Uterus (tissue), 2 donors: ENCODE data around the gene EPHB2.

Experiments used
- CTCF ChIP-seq, 4 experiments: fragments of 200-600 bp in 2 of 4; fragments of 450-650 bp in 2 of 4; sonication (generic) in 2 of 4; IDR thresholded peaks; one replicate each; pipeline ENCODE4 v1.5.1; 2016 to 2019; ENCODE audit warnings: antibody characterized with exemption in 4 of 4, mild to moderate bottlenecking in 2 of 4, moderate library complexity in 1 of 4
- POLR2A ChIP-seq, 2 donors: fragments of 450-650 bp; IDR thresholded peaks; one replicate each; pipeline ENCODE4 v1.6.1; 2016; ENCODE audit warnings: antibody characterized with exemption in 2 of 2, mild to moderate bottlenecking in 1 of 2, moderate library complexity in 1 of 2

GRCh38 chr1:22714455-22714854 lies 3.8 kb downstream of the EPHB2 start:
- no peak for TF ChIP-seq CTCF (IDR thresholded peaks at IDR 0.05)
- no peak for TF ChIP-seq POLR2A (IDR thresholded peaks at IDR 0.05)
